ENCODE measurements around the gene DCAF5. TPM values are rescaled to one million over a fixed set of nuclear protein-coding genes. Genes with fewer than 3 reads are reported as not detected.

DCAF5 gene
- total RNA-seq, 2 donors from 2014 or later: 25.3 to 67.4 TPM

DNA sequence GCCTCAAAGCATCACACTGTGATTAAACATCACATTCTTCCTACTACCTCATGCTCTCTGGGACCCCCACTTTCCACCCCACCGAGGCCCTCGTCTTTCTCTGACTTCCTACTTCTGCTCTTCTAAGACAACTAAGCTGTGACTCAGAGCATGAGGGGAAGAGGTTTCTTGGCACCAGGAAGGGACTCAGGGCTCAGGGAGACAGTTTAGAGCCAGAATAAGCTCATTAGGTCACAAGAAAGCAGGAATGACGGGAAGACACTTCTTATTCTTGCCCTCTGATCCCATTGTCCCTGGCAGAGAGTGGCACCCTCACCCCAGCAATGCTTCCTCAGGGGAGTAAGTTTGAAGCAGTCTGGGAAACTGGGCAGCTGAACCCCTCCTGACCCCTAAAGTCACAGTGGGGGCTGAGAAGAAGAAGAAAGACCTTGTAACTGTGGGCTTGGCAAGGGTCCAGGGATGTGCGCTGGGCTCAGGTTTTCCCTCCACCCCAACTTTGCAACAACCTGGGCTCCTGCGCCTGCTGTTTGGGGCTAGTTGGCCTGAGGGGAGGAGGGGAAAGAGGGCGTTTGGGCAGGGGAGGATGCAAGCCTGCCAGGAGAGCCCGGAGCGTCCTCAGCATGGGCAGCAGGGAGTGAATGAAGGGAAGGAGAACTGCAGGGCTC, 109.2 kb downstream of the DCAF5 start:
- Histone ChIP-seq H3K4me3 (no peak overlapping the region), H3K27ac (peak overlapping the region; percentile 18 to 38), H3K27me3 (replicated peaks; ENCODE audit: insufficient read depth) (no peaks in the 10 kb centered on the region), H3K9me3 (no peaks in the 10 kb centered on the region), H3K36me3 (no peaks in the 10 kb centered on the region), H3K4me1 (replicated peaks) (no peaks in the 10 kb centered on the region)
- DNase-seq (ENCODE audit: low spot score): no peak
- 58% methylated on average over 8 of the region's 8 CpGs for WGBS
- TF ChIP-seq, protein P1, sequence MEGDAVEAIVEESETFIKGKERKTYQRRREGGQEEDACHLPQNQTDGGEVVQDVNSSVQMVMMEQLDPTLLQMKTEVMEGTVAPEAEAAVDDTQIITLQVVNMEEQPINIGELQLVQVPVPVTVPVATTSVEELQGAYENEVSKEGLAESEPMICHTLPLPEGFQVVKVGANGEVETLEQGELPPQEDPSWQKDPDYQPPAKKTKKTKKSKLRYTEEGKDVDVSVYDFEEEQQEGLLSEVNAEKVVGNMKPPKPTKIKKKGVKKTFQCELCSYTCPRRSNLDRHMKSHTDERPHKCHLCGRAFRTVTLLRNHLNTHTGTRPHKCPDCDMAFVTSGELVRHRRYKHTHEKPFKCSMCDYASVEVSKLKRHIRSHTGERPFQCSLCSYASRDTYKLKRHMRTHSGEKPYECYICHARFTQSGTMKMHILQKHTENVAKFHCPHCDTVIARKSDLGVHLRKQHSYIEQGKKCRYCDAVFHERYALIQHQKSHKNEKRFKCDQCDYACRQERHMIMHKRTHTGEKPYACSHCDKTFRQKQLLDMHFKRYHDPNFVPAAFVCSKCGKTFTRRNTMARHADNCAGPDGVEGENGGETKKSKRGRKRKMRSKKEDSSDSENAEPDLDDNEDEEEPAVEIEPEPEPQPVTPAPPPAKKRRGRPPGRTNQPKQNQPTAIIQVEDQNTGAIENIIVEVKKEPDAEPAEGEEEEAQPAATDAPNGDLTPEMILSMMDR (IDR thresholded peaks at IDR 0.05): no peak
- no peak for TF ChIP-seq POLR2A (IDR thresholded peaks at IDR 0.05)
- TF ChIP-seq POLR2AphosphoS5 (IDR thresholded peaks at IDR 0.05): no peak
- intact Hi-C loops (cut with DNase I): loop anchor here (2.0 to 5.0 kb wide), 2 partner anchors 35 to 61 kb away; no protein-coding TSS in a partner anchor

DNA sequence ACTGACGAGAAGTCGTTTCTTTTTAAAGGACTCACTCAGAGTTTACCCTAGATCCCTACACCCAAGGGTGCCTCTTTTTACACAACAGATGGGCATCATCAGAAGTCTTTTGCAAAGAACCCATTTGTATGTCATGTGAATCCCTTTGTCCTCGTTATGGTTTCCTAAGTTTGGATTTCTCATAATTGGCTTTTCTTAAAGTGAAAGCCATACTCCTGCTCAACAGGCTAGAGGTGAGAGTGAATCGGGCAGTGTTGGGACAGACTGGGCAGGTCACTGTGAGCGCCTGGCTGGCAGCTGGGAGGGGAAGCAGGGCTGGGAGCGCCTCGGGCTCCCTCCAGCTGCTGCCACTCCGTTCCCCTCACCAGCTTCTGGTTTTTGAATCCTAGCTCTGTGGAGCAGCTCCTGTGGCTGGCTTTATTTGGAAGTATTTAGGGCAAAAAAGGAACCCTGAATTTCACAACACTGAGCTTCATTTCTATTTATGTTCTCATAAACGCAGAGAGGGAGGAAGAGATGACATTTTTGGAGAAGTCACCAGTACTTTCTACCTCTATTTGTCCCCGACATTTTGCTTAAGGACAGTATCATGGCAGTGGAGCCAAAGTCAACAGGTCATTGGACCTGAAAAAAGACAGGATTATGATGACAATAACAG, 110.0 kb downstream of the DCAF5 start:
- DNase-seq (ENCODE audit: low spot score): no peak
- Histone ChIP-seq H3K4me3 (no peak overlapping the region), H3K9me3 (no peaks in the 10 kb centered on the region), H3K27me3 (replicated peaks; ENCODE audit: insufficient read depth) (no peaks in the 10 kb centered on the region), H3K4me1 (replicated peaks) (no peaks in the 10 kb centered on the region), H3K27ac (peak overlapping the region; percentile 18 to 38), H3K36me3 (no peaks in the 10 kb centered on the region)
- intact Hi-C loops (cut with DNase I): loop anchor here (5.0 kb wide), 1 partner anchor 61 kb away; no protein-coding TSS in a partner anchor
- 27% methylated on average over 10 of the region's 10 CpGs for WGBS
- TF ChIP-seq POLR2AphosphoS5 (IDR thresholded peaks at IDR 0.05) (peak; percentile 4), POLR2A (IDR thresholded peaks at IDR 0.05) (no peak)
- TF ChIP-seq, protein P1 (IDR thresholded peaks at IDR 0.05): peak in 1 of 4 experiments; percentile 10

DNA sequence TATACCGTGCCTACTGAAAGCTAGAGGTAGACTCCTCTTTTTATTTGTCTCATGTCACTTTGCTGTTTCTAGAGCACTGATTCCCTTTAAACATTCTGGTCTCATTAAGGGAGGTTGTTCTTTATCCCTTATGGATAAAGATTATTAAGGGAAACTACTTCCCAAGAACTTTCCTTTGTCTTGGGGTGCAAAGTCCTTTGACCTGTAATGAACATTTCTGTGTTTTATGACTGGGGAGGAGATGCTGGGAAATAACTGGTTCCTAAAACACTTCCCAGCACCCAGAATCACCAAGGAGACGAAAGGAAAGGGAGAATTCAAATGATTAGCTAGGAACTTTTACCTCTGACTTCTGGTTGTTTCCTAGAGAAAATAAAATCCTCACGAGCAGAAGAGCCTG, 110.6 kb downstream of the DCAF5 start:
- H3K36me3 ChIP-seq: no peaks in the 10 kb centered on the region
- DNase-seq (ENCODE audit: low spot score): no peak
- H3K4me1 ChIP-seq (replicated peaks): no peaks in the 10 kb centered on the region
- TF ChIP-seq POLR2AphosphoS5 (IDR thresholded peaks at IDR 0.05) (no peak), POLR2A (IDR thresholded peaks at IDR 0.05) (no peak)
- TF ChIP-seq, protein P1 (IDR thresholded peaks at IDR 0.05): no peak
- no peak overlapping the region for H3K4me3 ChIP-seq
- H3K27ac ChIP-seq: peak overlapping the region in 1 of 2 donors; percentile 18
- 31% methylated on average over 3 of the region's 3 CpGs for WGBS
- intact Hi-C loops (cut with DNase I): loop anchor here (5.0 kb wide), 1 partner anchor 60 kb away; no protein-coding TSS in a partner anchor
- H3K9me3 ChIP-seq: no peaks in the 10 kb centered on the region
- no peaks in the 10 kb centered on the region for H3K27me3 ChIP-seq (replicated peaks; ENCODE audit: insufficient read depth)

DNA sequence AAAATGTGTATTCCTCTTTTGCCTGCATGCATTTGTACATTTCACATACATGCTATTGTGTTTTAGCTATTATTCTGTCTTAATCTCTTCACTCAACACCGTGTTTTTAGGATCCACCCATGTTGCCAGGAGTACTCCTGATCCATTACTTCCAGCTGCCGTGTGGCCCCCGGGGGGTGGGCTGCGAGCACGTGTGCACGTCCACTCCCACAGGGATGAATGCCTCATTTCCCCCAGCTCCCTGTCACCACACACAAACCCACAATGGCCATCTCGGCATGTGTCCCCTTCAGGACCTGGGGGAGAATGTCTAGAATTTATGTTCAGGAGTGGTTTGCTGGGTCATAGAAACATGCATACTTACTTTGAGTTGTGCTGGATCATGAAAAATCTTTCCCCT, 111.1 kb downstream of the DCAF5 start:
- no peaks in the 10 kb centered on the region for H3K27me3 ChIP-seq (replicated peaks; ENCODE audit: insufficient read depth)
- H3K9me3 ChIP-seq: no peaks in the 10 kb centered on the region
- no peak for DNase-seq (ENCODE audit: low spot score)
- intact Hi-C loops (cut with DNase I): loop anchor here (5.0 kb wide), 1 partner anchor 59 kb away; no protein-coding TSS in a partner anchor
- H3K36me3 ChIP-seq: no peaks in the 10 kb centered on the region
- H3K27ac ChIP-seq: no peak overlapping the region
- no peak overlapping the region for H3K4me3 ChIP-seq
- WGBS: 59% methylated on average over 7 of the region's 7 CpGs
- no peaks in the 10 kb centered on the region for H3K4me1 ChIP-seq (replicated peaks)
- TF ChIP-seq POLR2A (IDR thresholded peaks at IDR 0.05): peak; percentile 14
- no peak for TF ChIP-seq POLR2AphosphoS5 (IDR thresholded peaks at IDR 0.05)
- TF ChIP-seq, protein P1 (IDR thresholded peaks at IDR 0.05): no peak
